Caco-2 (cell line): Measurements from ENCODE around the gene HPDL. TPM values are rescaled to one million over a fixed set of nuclear protein-coding genes. Genes with fewer than 3 reads are reported as not detected.

ENCODE experiments used
- BruUV-seq: library from RNA; stranded (reverse); fragments of 400-500 nt; replicated peaks from 2 replicates; lab custom pipeline; 2021; lab: Mats Ljungman, UMichigan
- CTCF ChIA-PET: fragments of 300-600 bp; sonication (Branson Sonifier 250); formaldehyde crosslinking; loops from one replicate; lab custom pipeline; 2022; ENCODE audit warnings: antibody characterized with exemption; lab: Charles Lee
- POLR2A ChIA-PET: fragments of 300-600 bp; sonication (Branson Sonifier 250); formaldehyde crosslinking; loops from one replicate; lab custom pipeline; 2022; ENCODE audit warnings: antibody characterized with exemption; lab: Charles Lee
- DNase-seq, 2 experiments: peaks; one replicate each; pipeline versions ENCODE4 v3.0.0 to v3.0.0-alpha.2; 2020 to 2022
- H3K27me3 ChIP-seq: replicated peaks from 2 replicates; pipeline ENCODE4 v1.6.0; 2011; ENCODE audit warnings: low read length; ENCODE audit not compliant: control insufficient read depth, insufficient read depth
- H3K36me3 ChIP-seq: 2 replicates; pipeline ENCODE4 v1.5.1; 2011; ENCODE audit warnings: low read length; ENCODE audit not compliant: control insufficient read depth, insufficient read depth
- H3K4me1 ChIP-seq: fragments of 250-450 bp; sonication (Bioruptor Pico); 2 replicates; pipeline ENCODE4 v1.5.1; 2020; ENCODE audit warnings: mild to moderate bottlenecking
- H3K4me3 ChIP-seq: 2 replicates; pipeline ENCODE4 v1.5.1; 2011; ENCODE audit warnings: low read depth, mild to moderate bottlenecking, control low read depth, low read length
- H3K9me3 ChIP-seq: fragments of 250-450 bp; sonication (Bioruptor Pico); 2 replicates; pipeline ENCODE4 v1.5.1; 2020; ENCODE audit warnings: mild to moderate bottlenecking, moderate library complexity
- H3K27ac Mint-ChIP-seq: one replicate; pipeline ENCODE4 v1.8.0; 2022; ENCODE audit warnings: mixed read lengths; ENCODE audit not compliant: unreplicated experiment
- H3K27me3 Mint-ChIP-seq: one replicate; pipeline ENCODE4 v1.8.0; 2022; ENCODE audit warnings: mixed read lengths; ENCODE audit not compliant: insufficient read depth, unreplicated experiment
- H3K36me3 Mint-ChIP-seq: one replicate; pipeline ENCODE4 v1.8.0; 2022; ENCODE audit warnings: mild to moderate bottlenecking, mixed read lengths; ENCODE audit not compliant: insufficient read depth, unreplicated experiment
- H3K4me1 Mint-ChIP-seq: one replicate; pipeline ENCODE4 v1.8.0; 2022; ENCODE audit warnings: low read depth, mixed read lengths; ENCODE audit not compliant: unreplicated experiment
- H3K4me3 Mint-ChIP-seq: one replicate; pipeline ENCODE4 v1.8.0; 2022; ENCODE audit warnings: mild to moderate bottlenecking, moderate library complexity, mixed read lengths; ENCODE audit not compliant: unreplicated experiment
- H3K9me3 Mint-ChIP-seq: one replicate; pipeline ENCODE4 v1.8.0; 2022; ENCODE audit warnings: mixed read lengths; ENCODE audit not compliant: unreplicated experiment
- CTCF ChIP-seq, 2 experiments: fragments of 200-600 bp in 1 of 2; IDR thresholded peaks; 1 replicate in 1 of 2; 2 replicates in 1 of 2; pipeline versions ENCODE4 v1.5.1 to v1.8.0; 2011 to 2022; ENCODE audit warnings: antibody characterized with exemption in 1 of 2, control low read depth in 1 of 2, inconsistent platforms in 1 of 2, low read depth in 1 of 2, low read length in 1 of 2, mild to moderate bottlenecking in 1 of 2, moderate library complexity in 1 of 2; ENCODE audit not compliant: insufficient read depth in 1 of 2, severe bottlenecking in 1 of 2, unreplicated experiment in 1 of 2
- intact Hi-C: fragments of 100-400 bp; cut with micrococcal nuclease; formaldehyde crosslinking; loops from one replicate; pipeline ENCODE4 v1.10.0; 2022; ENCODE audit not compliant: unreplicated experiment
- total RNA-seq: library from RNA; stranded (reverse); gene quantifications from 2 replicates; pipeline ENCODE4 v1.2.3, GENCODE V29; 2022

HPDL gene
- total RNA-seq, 1 experiment from 2014 or later: 90.6 TPM

GRCh38 chr1:45348966-45349677 is 22.4 kb downstream of the HPDL start:
- Mint-ChIP-seq H3K9me3 (no peaks in the 10 kb centered on the region), H3K36me3 (peaks cover 41% of the 10 kb centered on the region), H3K27me3 (no peaks in the 10 kb centered on the region), H3K4me1 (peaks cover 19% of the 10 kb centered on the region), H3K4me3 (no peak overlapping the region), H3K27ac (peak overlapping the region; percentile 46)
- ChIA-PET POLR2A (interaction anchor here (1.8 to 2.1 kb wide), 2 partner anchors 9 to 22 kb away, joined by 5 to 10 read pairs; partner anchors contain the start of genes HPDL, MUTYH and TOE1), CTCF (no interaction called here)
- Histone ChIP-seq H3K4me3 (no peak overlapping the region), H3K4me1 (peaks cover 24% of the 10 kb centered on the region), H3K27me3 (no peaks in the 10 kb centered on the region), H3K36me3 (peaks cover 3% of the 10 kb centered on the region), H3K9me3 (no peaks in the 10 kb centered on the region)
- DNase-seq: no peak
- TF ChIP-seq CTCF (IDR thresholded peaks at IDR 0.05; ENCODE audit: insufficient read depth in 1 of 2, low read depth in 1 of 2, low read length in 1 of 2, severe bottlenecking in 1 of 2, unreplicated experiment in 1 of 2): no peak
- no TSS peak for BruUV-seq
- intact Hi-C loops: no loop called here

- H3K4me3 ChIP-seq: no peak overlapping the region
- POLR2A ChIA-PET: no interaction called here
- H3K36me3 ChIP-seq: peaks cover 3% of the 10 kb centered on the region
- Mint-ChIP-seq H3K4me3 (no peak overlapping the region), H3K4me1 (peaks cover 32% of the 10 kb centered on the region), H3K27ac (no peak overlapping the region), H3K9me3 (no peaks in the 10 kb centered on the region), H3K27me3 (no peaks in the 10 kb centered on the region), H3K36me3 (peaks cover 21% of the 10 kb centered on the region)
- BruUV-seq: no TSS peak
- CTCF ChIA-PET: no interaction called here
- H3K9me3 ChIP-seq: no peaks in the 10 kb centered on the region
- H3K27me3 ChIP-seq: no peaks in the 10 kb centered on the region
- TF ChIP-seq CTCF (IDR thresholded peaks at IDR 0.05; ENCODE audit: insufficient read depth in 1 of 2, low read depth in 1 of 2, low read length in 1 of 2, severe bottlenecking in 1 of 2, unreplicated experiment in 1 of 2): no peak
- H3K4me1 ChIP-seq: peaks cover 24% of the 10 kb centered on the region
- no peak for DNase-seq
- intact Hi-C loops: no loop called here
Observed at GRCh38 chr1:45351508-45351907, 24.8 kb downstream of the HPDL start.

GRCh38 chr1:45353685-45354084 is 27.0 kb downstream of the HPDL start:
- H3K27me3 ChIP-seq: no peaks in the 10 kb centered on the region
- no peak for TF ChIP-seq CTCF (IDR thresholded peaks at IDR 0.05; ENCODE audit: insufficient read depth in 1 of 2, low read depth in 1 of 2, low read length in 1 of 2, severe bottlenecking in 1 of 2, unreplicated experiment in 1 of 2)
- DNase-seq: no peak
- POLR2A ChIA-PET: no interaction called here
- H3K4me3 ChIP-seq: no peak overlapping the region
- intact Hi-C loops: no loop called here
- H3K4me3 Mint-ChIP-seq: no peak overlapping the region
- H3K36me3 ChIP-seq: peaks cover 3% of the 10 kb centered on the region
- peaks cover 21% of the 10 kb centered on the region for H3K4me1 Mint-ChIP-seq
- no peaks in the 10 kb centered on the region for H3K27me3 Mint-ChIP-seq
- BruUV-seq: no TSS peak
- CTCF ChIA-PET: no interaction called here
- H3K4me1 ChIP-seq: peaks cover 9% of the 10 kb centered on the region
- no peaks in the 10 kb centered on the region for H3K9me3 ChIP-seq
- no peaks in the 10 kb centered on the region for H3K9me3 Mint-ChIP-seq
- H3K27ac Mint-ChIP-seq: no peak overlapping the region
- H3K36me3 Mint-ChIP-seq: peaks cover 13% of the 10 kb centered on the region
